IPS DF 6.9 (cell line): ENCODE measurements around the gene TENT5A.

Experiments used
- DNase-seq: peaks from one replicate; pipeline ENCODE4 v3.0.0-alpha.2; 2013; ENCODE audit warnings: low read depth, low spot score
- H3K27ac ChIP-seq: one replicate; pipeline ENCODE4 v1.5.1; 2013; ENCODE audit warnings: low read length, control low read depth
- H3K27me3 ChIP-seq: 2 replicates; pipeline ENCODE4 v1.6.1; 2013; ENCODE audit warnings: mild to moderate bottlenecking, low read length; ENCODE audit not compliant: control insufficient read depth, insufficient read depth
- H3K36me3 ChIP-seq: 2 replicates; pipeline ENCODE4 v1.6.1; 2013; ENCODE audit warnings: low read length; ENCODE audit not compliant: control insufficient read depth, insufficient read depth
- H3K4me1 ChIP-seq: 2 replicates; pipeline ENCODE4 v1.6.1; 2013; ENCODE audit warnings: low read length; ENCODE audit not compliant: control insufficient read depth, insufficient read depth
- H3K4me3 ChIP-seq: 2 replicates; pipeline ENCODE4 v1.5.1; 2013; ENCODE audit warnings: mild to moderate bottlenecking, low read length
- H3K9me3 ChIP-seq: 2 replicates; pipeline ENCODE4 v1.6.1; 2013; ENCODE audit warnings: low read length, inconsistent platforms; ENCODE audit not compliant: control insufficient read depth, insufficient read depth
- WGBS: extraction: QIAGEN DNeasy Blood & Tissue Kit; methylation state at CpG from one replicate; pipeline ENCODE4 v1.1.7; 2013; ENCODE audit warnings: mixed read lengths, missing lambda C conversion rate; ENCODE audit not compliant: insufficient read length, insufficient coverage; 5-methylcytosine and 5-hydroxymethylcytosine counted together

TENT5A gene

DNA sequence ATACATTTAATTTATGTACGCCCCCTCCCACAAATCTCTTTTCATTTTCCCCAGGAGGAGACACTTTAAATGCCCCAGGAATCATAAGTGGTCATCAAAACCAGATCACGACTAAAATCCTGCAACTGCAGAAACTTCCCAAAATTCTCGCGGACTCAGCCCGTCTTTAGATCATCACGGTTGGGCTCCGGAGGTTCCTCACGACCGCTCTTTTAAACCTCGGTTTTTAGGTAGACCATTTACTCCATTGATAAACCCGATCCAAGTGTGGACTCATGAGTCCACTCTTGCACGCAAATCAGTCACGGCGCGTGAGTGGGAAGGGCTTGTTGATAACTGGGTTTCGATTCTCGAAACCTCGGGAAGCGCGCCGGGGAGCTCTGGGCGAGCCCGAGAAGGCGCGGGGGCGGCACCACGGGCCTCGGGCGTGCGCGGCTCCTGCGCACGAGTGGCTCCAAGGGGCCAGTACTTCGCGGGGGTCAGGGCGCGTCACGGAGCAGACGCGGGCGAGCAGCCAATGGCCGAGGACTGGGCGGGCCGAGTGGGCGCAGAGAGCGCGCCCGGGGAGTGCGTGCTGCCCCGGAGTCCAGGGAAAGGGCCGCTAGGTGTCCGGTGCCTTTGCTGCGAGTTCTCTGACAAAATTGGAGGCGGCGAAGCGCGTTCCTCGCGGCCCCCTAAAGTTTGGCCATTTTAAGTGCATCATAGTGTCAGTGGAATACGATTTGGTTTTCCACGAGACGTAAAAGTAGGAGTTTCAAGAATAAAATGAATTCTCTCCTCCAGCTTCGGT lies 635 bp upstream of the TENT5A start:
- Histone ChIP-seq H3K36me3 (no peaks in the 10 kb centered on the region), H3K4me3 (peak overlapping the region; percentile 50; the same call in 1 of the 2 replicates), H3K27ac (no peak overlapping the region), H3K27me3 (peaks cover 4% of the 10 kb centered on the region; the same call in 1 of the 2 replicates), H3K9me3 (no peaks in the 10 kb centered on the region), H3K4me1 (peaks cover 4% of the 10 kb centered on the region; the same call in 1 of the 2 replicates)
- no peak for DNase-seq
- WGBS: no CpG with 5 or more reads among the region's 63 CpGs

DNA sequence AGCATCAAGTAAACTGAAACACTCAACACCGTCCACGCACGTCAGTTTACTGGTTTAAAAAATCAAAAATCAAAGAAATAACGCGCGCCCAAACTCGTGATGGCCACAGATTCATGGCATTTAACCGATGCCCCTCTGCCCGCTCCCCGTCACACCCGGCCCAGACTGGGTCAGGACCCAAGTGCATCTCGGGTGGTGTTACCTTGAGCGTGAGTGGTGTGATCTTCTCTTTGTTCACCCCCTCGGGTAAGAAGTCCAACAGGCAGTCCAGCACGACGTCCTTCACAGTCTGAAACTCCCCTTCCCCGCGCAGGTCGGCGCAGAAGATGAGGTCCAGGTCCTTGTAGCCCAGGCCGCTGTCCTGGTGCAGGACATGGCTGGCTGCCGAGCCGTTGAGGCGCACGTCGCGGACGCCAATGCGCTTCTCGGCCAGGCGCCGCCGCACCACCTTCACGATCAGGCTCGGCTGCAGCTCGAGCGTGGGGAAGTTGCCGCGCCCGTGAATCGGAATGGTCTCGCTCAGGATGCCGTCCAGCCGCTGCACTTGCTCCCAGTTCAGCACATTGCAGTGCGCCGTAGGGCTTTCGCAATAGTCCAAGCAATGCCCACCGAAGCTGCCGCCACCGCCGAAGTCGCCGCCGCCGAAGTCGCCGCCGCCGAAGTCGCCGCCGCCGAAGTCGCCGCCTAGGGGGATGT lies 945 bp downstream of the TENT5A start:
- peaks cover 4% of the 10 kb centered on the region; the same call in 1 of the 2 replicates for H3K27me3 ChIP-seq
- no peaks in the 10 kb centered on the region for H3K36me3 ChIP-seq
- no peak overlapping the region for H3K27ac ChIP-seq
- no CpG with 5 or more reads among the region's 65 CpGs for whole genome bisulfite sequencing
- no peak for DNase-seq
- H3K9me3 ChIP-seq: no peaks in the 10 kb centered on the region
- peak overlapping the region; percentile 50; the same call in 1 of the 2 replicates for H3K4me3 ChIP-seq
- peaks cover 4% of the 10 kb centered on the region; the same call in 1 of the 2 replicates for H3K4me1 ChIP-seq

- H3K27ac ChIP-seq: no peak overlapping the region
- DNase-seq: no peak
- WGBS: no CpG with 5 or more reads among the region's 12 CpGs
- peak overlapping the region; percentile 50; the same call in 1 of the 2 replicates for H3K4me3 ChIP-seq
- H3K36me3 ChIP-seq: no peaks in the 10 kb centered on the region
- H3K9me3 ChIP-seq: no peaks in the 10 kb centered on the region
- H3K27me3 ChIP-seq: peaks cover 4% of the 10 kb centered on the region; the same call in 1 of the 2 replicates
- H3K4me1 ChIP-seq: peaks cover 4% of the 10 kb centered on the region; the same call in 1 of the 2 replicates
Observed at GRCh38 chr6:81750681-81751387, 1.6 kb downstream of the TENT5A start.

GRCh38 chr6:81750200-81750599 lies 2.3 kb downstream of the TENT5A start:
- H3K9me3 ChIP-seq: no peaks in the 10 kb centered on the region
- no peaks in the 10 kb centered on the region for H3K36me3 ChIP-seq
- H3K4me1 ChIP-seq: peaks cover 4% of the 10 kb centered on the region; the same call in 1 of the 2 replicates
- no peak overlapping the region for H3K27ac ChIP-seq
- H3K4me3 ChIP-seq: no peak overlapping the region
- H3K27me3 ChIP-seq: peaks cover 4% of the 10 kb centered on the region; the same call in 1 of the 2 replicates
- DNase-seq: no peak
- WGBS: no CpG with 5 or more reads among the region's 5 CpGs

GRCh38 chr6:81749707-81750106 lies 2.8 kb downstream of the TENT5A start:
- Histone ChIP-seq H3K36me3 (no peaks in the 10 kb centered on the region), H3K27ac (no peak overlapping the region), H3K27me3 (peaks cover 4% of the 10 kb centered on the region; the same call in 1 of the 2 replicates), H3K4me3 (no peak overlapping the region), H3K4me1 (peaks cover 4% of the 10 kb centered on the region; the same call in 1 of the 2 replicates), H3K9me3 (no peaks in the 10 kb centered on the region)
- no peak for DNase-seq
- WGBS: no CpG with 5 or more reads among the region's 5 CpGs

GRCh38 chr6:81748994-81749393 lies 3.5 kb downstream of the TENT5A start:
- no peak overlapping the region for H3K4me3 ChIP-seq
- H3K27me3 ChIP-seq: peaks cover 4% of the 10 kb centered on the region; the same call in 1 of the 2 replicates
- no peak overlapping the region for H3K27ac ChIP-seq
- no peaks in the 10 kb centered on the region for H3K9me3 ChIP-seq
- no peaks in the 10 kb centered on the region for H3K36me3 ChIP-seq
- H3K4me1 ChIP-seq: peaks cover 2% of the 10 kb centered on the region; the same call in 1 of the 2 replicates
- WGBS: no CpG with 5 or more reads among the region's 5 CpGs
- no peak for DNase-seq

DNA sequence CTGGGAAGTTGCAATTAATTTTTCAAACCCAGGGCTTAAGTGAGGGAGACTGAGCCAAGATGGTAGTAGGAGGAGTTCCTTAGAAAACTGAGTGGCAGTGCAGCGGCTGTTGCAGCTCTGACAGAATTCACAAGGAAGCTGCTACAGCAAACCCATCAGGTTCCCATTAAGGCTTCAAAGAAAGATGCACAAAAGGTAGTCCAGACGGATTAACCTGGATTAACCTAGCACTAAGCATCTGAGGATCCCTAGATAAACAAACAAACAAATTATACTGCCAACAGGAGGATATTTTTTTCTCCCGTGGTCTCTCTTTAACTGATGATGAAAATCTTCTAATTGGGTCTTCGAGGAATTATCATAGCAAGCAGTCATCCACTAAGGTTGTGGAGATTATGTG lies 5.2 kb downstream of the TENT5A start:
- Histone ChIP-seq H3K9me3 (no peaks in the 10 kb centered on the region), H3K36me3 (no peaks in the 10 kb centered on the region), H3K27me3 (peaks cover 4% of the 10 kb centered on the region; the same call in 1 of the 2 replicates), H3K27ac (no peak overlapping the region), H3K4me1 (0 out of 2 replicates have a peak, but pooled peaks cover 2% of the 10 kb centered on the region), H3K4me3 (no peak overlapping the region)
- no CpG with 5 or more reads among the region's 4 CpGs for WGBS
- no peak for DNase-seq

DNA sequence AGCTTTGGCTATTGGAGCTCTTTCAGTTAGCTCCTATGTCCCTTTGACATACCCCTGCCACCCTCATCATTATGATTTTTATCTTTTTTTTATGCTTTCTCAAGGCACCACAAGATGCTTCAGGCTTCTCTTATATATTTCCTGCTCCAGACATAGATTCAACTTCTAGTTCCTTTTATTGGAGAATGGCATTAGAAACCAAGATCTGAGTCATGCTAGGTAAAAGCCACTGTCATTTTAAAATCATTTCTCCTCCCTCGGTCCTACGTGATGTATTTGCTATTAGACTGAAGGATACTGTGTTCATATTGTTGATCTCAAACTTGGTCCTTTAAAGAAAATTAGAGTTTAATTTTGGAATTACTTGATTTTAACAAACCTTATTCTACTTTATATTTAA lies 8.3 kb downstream of the TENT5A start:
- H3K9me3 ChIP-seq: no peaks in the 10 kb centered on the region
- H3K27me3 ChIP-seq: no peaks in the 10 kb centered on the region
- no peak for DNase-seq
- no peaks in the 10 kb centered on the region for H3K4me1 ChIP-seq
- H3K27ac ChIP-seq: no peak overlapping the region
- no peaks in the 10 kb centered on the region for H3K36me3 ChIP-seq
- no CpG with 5 or more reads among the region's 2 CpGs for WGBS
- H3K4me3 ChIP-seq: no peak overlapping the region

GRCh38 chr6:81743649-81744048 lies 8.8 kb downstream of the TENT5A start:
- no peaks in the 10 kb centered on the region for H3K36me3 ChIP-seq
- no CpG with 5 or more reads among the region's 1 CpG for WGBS
- no peaks in the 10 kb centered on the region for H3K27me3 ChIP-seq
- DNase-seq: no peak
- no peak overlapping the region for H3K27ac ChIP-seq
- H3K4me3 ChIP-seq: no peak overlapping the region
- H3K9me3 ChIP-seq: no peaks in the 10 kb centered on the region
- H3K4me1 ChIP-seq: no peaks in the 10 kb centered on the region

- H3K4me1 ChIP-seq: no peaks in the 10 kb centered on the region; the same call in 1 of the 2 replicates
- no peak overlapping the region for H3K27ac ChIP-seq
- no peak for DNase-seq
- no CpG with 5 or more reads among the region's 2 CpGs for whole genome bisulfite sequencing
- H3K4me3 ChIP-seq: no peak overlapping the region
- no peaks in the 10 kb centered on the region for H3K36me3 ChIP-seq
- no peaks in the 10 kb centered on the region for H3K9me3 ChIP-seq
- H3K27me3 ChIP-seq: no peaks in the 10 kb centered on the region
Observed at GRCh38 chr6:81741689-81742088, 10.8 kb downstream of the TENT5A start.
